Smooth muscle cell (in vitro differentiated cells): ENCODE data around the gene HOXA13. TPM values are rescaled to one million over a fixed set of nuclear protein-coding genes. Genes with fewer than 3 reads are reported as not detected.

Source experiments
- DNase-seq: peaks from one replicate; lab custom pipeline; 2025; ENCODE audit not compliant: unreplicated experiment; lab: John Stamatoyannopoulos, UW
- H2AFZ ChIP-seq: fragments of 200-600 bp; sonication (generic); 2 replicates; pipeline ENCODE4 v1.6.0; 2016; ENCODE audit warnings: antibody characterized with exemption, low read depth, mild to moderate bottlenecking
- H3F3A ChIP-seq: fragments of 200-600 bp; sonication (generic); 2 replicates; pipeline ENCODE4 v1.6.0; 2017; ENCODE audit warnings: antibody characterized with exemption, low read depth
- H3K27ac ChIP-seq: fragments of 200-600 bp; sonication (generic); 2 replicates; pipeline ENCODE4 v1.5.1; 2016; ENCODE audit warnings: low read depth, mild to moderate bottlenecking
- H3K27me3 ChIP-seq: fragments of 200-600 bp; sonication (generic); 2 replicates; pipeline ENCODE4 v1.6.1; 2016; ENCODE audit warnings: low read depth, mild to moderate bottlenecking
- H3K36me3 ChIP-seq: fragments of 200-600 bp; sonication (generic); 2 replicates; pipeline ENCODE4 v1.5.1; 2016; ENCODE audit warnings: low read depth
- H3K4me1 ChIP-seq: fragments of 200-600 bp; sonication (generic); 2 replicates; pipeline ENCODE4 v1.5.1; 2016; ENCODE audit warnings: low read depth
- H3K4me2 ChIP-seq: fragments of 200-600 bp; sonication (generic); 2 replicates; pipeline ENCODE4 v1.6.0; 2016; ENCODE audit warnings: mild to moderate bottlenecking
- H3K4me3 ChIP-seq: fragments of 200-600 bp; sonication (generic); 2 replicates; pipeline ENCODE4 v1.5.1; 2016; ENCODE audit warnings: mild to moderate bottlenecking
- H3K79me2 ChIP-seq: fragments of 200-600 bp; sonication (generic); 2 replicates; pipeline ENCODE4 v1.6.0; 2016; ENCODE audit warnings: low read depth, mild to moderate bottlenecking
- H3K9ac ChIP-seq: fragments of 200-600 bp; sonication (generic); 2 replicates; pipeline ENCODE4 v1.6.0; 2016; ENCODE audit warnings: low read depth
- H3K9me3 ChIP-seq: fragments of 200-600 bp; sonication (generic); replicated peaks from 2 replicates; pipeline ENCODE4 v1.5.1; 2016; ENCODE audit warnings: low read depth
- H4K20me1 ChIP-seq: fragments of 200-600 bp; sonication (generic); 2 replicates; pipeline ENCODE4 v1.6.0; 2016; ENCODE audit warnings: low read depth
- WGBS: methylation state at CpG from one replicate; pipeline ENCODE4 v1.1.7; 2016; ENCODE audit warnings: low lambda C conversion rate; 5-methylcytosine and 5-hydroxymethylcytosine counted together
- polyA plus RNA-seq: library from polyadenylated mRNA; unstranded; fragments of >200 nt; fragmentation: Nextera tagmentation; extraction: Ambion mirVana; gene quantifications from 2 replicates; pipeline ENCODE4 v1.2.1, GENCODE V29; 2016
- total RNA-seq: library from RNA; depleted of rRNA; stranded (reverse); fragments of >200 nt; gene quantifications from 2 replicates; pipeline ENCODE4 v1.2.3, GENCODE V29; 2014
- TF ChIP-seq, protein P1 (sequence below): fragments of 200-600 bp; sonication (generic); IDR thresholded peaks from 2 replicates; pipeline ENCODE4 v1.5.1; 2017; ENCODE audit warnings: borderline replicate concordance, mild to moderate bottlenecking, antibody characterized with exemption; ENCODE audit not compliant: insufficient read depth, poor library complexity, severe bottlenecking

The HOXA13 gene
- total and polyA plus RNA-seq, 2 experiments from 2014 or later: 10.0 to 14.2 TPM

DNA sequence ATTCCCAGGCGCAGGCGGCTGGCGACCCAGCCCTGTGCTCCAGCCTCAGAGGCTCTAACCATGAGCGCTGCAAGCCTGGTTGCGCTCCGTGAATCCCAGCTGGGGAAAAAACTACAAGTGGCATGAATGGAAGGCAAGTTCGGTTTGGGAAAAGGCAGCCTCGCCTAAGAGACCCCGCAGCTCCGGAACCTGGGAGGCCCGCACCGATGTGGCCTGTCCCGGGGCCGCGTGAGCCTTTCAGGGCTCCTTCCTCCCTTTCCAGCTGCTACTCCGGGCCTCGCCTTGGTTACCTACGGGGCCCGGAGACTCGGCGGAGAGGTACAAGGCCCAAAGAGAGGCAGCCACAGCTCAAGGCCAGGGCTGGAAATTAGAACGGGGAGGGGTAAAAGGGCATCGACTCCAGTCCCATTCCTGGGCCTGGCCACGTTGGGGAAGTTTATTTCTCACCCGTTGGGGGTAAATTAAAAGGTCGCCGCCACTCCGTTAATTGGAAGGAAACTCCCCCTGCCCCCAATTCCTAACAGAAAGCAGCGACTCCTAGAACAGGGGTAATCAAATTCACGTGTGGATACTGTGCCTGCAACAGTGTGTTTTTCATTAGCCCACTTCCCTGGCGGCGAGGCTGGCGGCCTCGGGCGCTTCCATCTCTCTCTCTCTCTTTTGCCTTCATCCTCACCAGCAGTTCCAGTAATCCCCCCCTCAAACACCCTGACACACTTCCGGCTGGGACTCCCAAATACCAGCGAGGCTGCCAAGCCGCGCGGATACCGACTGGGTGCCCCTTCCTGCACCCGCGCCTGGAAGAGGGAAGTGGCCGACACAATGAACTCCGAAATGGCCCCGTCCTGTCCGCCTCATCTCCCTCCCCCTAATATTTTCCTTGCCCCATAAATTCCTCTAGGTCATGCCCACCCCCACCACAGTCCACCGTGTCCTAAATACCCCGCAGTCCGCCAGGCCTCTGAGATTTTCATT, 33.1 kb downstream of the HOXA13 start:
- H3K27me3 ChIP-seq: peaks cover 53% of the 10 kb centered on the region
- no peaks in the 10 kb centered on the region for H3K4me1 ChIP-seq
- peaks cover 7% of the 10 kb centered on the region for H3F3A ChIP-seq
- H3K9me3 ChIP-seq: no peaks in the 10 kb centered on the region
- H4K20me1 ChIP-seq: peaks cover 18% of the 10 kb centered on the region
- H3K79me2 ChIP-seq: peaks cover 100% of the 10 kb centered on the region
- H2AFZ ChIP-seq: no peak overlapping the region
- peak overlapping the region; percentile 67 for H3K4me3 ChIP-seq
- TF ChIP-seq, protein P1, sequence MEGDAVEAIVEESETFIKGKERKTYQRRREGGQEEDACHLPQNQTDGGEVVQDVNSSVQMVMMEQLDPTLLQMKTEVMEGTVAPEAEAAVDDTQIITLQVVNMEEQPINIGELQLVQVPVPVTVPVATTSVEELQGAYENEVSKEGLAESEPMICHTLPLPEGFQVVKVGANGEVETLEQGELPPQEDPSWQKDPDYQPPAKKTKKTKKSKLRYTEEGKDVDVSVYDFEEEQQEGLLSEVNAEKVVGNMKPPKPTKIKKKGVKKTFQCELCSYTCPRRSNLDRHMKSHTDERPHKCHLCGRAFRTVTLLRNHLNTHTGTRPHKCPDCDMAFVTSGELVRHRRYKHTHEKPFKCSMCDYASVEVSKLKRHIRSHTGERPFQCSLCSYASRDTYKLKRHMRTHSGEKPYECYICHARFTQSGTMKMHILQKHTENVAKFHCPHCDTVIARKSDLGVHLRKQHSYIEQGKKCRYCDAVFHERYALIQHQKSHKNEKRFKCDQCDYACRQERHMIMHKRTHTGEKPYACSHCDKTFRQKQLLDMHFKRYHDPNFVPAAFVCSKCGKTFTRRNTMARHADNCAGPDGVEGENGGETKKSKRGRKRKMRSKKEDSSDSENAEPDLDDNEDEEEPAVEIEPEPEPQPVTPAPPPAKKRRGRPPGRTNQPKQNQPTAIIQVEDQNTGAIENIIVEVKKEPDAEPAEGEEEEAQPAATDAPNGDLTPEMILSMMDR: no peak
- no peak for DNase-seq
- 8% methylated on average over 50 of the region's 50 CpGs for WGBS
- H3K36me3 ChIP-seq: no peaks in the 10 kb centered on the region
- H3K27ac ChIP-seq: peak overlapping the region; percentile 95
- peak overlapping the region; percentile 88 for H3K9ac ChIP-seq
- peak overlapping the region; percentile 89 for H3K4me2 ChIP-seq

DNA sequence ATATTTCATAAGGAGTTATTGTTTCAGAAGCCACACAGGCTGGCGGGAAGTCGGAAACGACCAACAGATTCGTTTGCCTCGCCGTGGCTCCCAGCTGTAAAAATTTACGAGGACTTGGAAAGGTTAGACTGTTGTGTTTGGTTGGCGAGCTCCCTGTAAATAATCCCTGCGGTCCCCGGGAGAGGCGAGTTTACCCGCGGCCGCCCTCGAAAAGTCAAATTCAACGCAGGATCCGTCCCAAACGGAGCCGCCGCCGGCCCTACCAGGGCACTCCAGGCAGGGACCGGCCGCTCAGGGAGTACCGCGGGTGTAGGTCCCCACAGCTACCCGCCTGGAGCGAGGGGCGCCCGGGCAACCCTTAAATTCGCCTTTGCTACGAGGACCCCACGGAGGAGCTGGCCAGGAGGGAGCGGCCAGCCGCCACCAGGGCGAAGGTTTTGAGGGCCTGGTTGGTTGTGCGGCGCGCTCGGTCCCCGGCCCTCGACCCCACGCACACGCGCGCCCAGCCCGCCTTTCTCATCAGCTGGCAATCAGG, 33.8 kb downstream of the HOXA13 start:
- H2AFZ ChIP-seq: peak overlapping the region; percentile 76
- 10% methylated on average over 46 of the region's 46 CpGs for WGBS

DNA sequence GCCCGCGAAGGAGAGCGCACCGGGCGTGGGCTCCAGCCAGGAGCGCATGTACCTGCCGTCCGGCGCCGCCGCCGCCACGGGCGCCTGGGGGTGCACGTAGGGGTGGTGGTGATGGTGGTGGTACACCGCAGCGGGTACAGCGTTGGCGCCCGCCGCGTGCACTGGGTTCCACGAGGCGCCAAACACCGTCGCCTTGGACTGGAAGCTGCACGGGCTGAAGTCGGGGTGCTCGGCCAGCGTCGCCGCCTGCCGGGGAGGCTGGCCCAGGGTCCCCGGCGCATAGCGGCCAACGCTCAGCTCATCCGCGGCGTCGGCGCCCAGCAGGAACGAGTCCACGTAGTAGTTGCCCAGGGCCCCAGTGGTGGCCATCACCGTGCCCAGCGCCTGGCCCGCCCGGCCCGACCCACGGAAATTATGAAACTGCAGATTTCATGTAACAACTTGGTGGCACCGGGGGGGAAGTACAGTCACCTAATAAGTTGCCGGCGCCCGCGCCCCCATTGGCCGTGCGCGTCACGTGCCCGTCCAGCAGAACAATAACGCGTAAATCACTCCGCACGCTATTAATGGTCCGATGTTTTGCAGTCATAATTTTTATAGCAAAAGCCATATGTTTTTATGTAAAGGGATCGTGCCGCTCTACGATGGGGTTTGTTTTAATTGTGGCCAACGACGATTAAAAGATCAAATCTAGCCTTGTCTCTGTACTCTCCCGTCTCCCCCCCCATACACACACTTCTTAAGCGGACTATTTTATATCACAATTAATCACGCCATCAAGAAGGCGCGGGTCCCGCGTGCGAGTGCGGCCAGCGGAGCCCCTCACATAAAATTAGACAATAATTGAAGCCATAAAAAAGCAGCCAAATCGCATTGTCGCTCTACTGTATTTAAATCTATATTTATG, 34.5 kb downstream of the HOXA13 start, which contains the start of gene HOXA9:
Gene HOXA9 (minus strand): TSS at position 449 of the 907 bp plus-strand sequence. CDS start 80 bp downstream, at position 369.
- peaks cover 6% of the 10 kb centered on the region for H4K20me1 ChIP-seq
- peak within 1 kb of the TSS; percentile 67 for H3K4me3 ChIP-seq
- 17% methylated on average over 79 of the region's 82 CpGs for WGBS
- peak within 1 kb of the TSS; percentile 89 for H3K4me2 ChIP-seq
- no peaks in the 10 kb centered on the region for H3K36me3 ChIP-seq
- peaks cover 86% of the 10 kb centered on the region for H3K79me2 ChIP-seq
- peak within 1 kb of the TSS; percentile 95 for H3K27ac ChIP-seq
- peaks cover 2% of the 10 kb centered on the region for H3K4me1 ChIP-seq
- no peak for DNase-seq
- peak within 1 kb of the TSS; percentile 76 for H2AFZ ChIP-seq
- peaks cover 7% of the 10 kb centered on the region for H3F3A ChIP-seq
- H3K27me3 ChIP-seq: peaks cover 40% of the 10 kb centered on the region
- no peaks in the 10 kb centered on the region for H3K9me3 ChIP-seq
- TF ChIP-seq, protein P1: no peak
- H3K9ac ChIP-seq: peak within 1 kb of the TSS; percentile 88

More for the DNA sequence above, 33.8 kb downstream of the HOXA13 start:
- Histone ChIP-seq H3K9ac (peak overlapping the region; percentile 88), H3K4me3 (peak overlapping the region; percentile 67), H3K4me2 (peak overlapping the region; percentile 89), H3K27ac (peak overlapping the region; percentile 95), H3K4me1 (no peaks in the 10 kb centered on the region), H4K20me1 (peaks cover 11% of the 10 kb centered on the region), H3K79me2 (peaks cover 93% of the 10 kb centered on the region), H3K9me3 (no peaks in the 10 kb centered on the region), H3F3A (peaks cover 7% of the 10 kb centered on the region), H3K27me3 (peaks cover 45% of the 10 kb centered on the region), H3K36me3 (no peaks in the 10 kb centered on the region)
- DNase-seq: no peak
- TF ChIP-seq, protein P1: no peak
